Endodermal cell (in vitro differentiated cells): ENCODE data around the gene KCNJ16. TPM values are rescaled to one million over a fixed set of nuclear protein-coding genes. Genes with fewer than 3 reads are reported as not detected.
"Not testable (repeated sequence)": the region's sequence is repeated elsewhere in the genome, so short reads cannot be mapped to it uniquely, and the experiment has no call there.

ENCODE experiments used
- DNase-seq: peaks from one replicate; pipeline ENCODE4 v3.0.0-alpha.2; 2017
- H3K27ac ChIP-seq: 2 replicates; pipeline ENCODE4 v1.5.1; 2013; ENCODE audit warnings: mild to moderate bottlenecking, low read depth, low read length, moderate library complexity
- H3K27me3 ChIP-seq: 2 replicates; pipeline ENCODE4 v1.6.1; 2013; ENCODE audit warnings: mild to moderate bottlenecking, low read length, moderate library complexity; ENCODE audit not compliant: insufficient read depth, control insufficient read depth, poor library complexity, severe bottlenecking
- H3K36me3 ChIP-seq: 2 replicates; pipeline ENCODE4 v1.7.0; 2013; ENCODE audit warnings: mild to moderate bottlenecking, low read length, moderate library complexity; ENCODE audit not compliant: control insufficient read depth, insufficient read depth
- H3K4me1 ChIP-seq: one replicate; pipeline ENCODE4 v1.7.0; 2013; ENCODE audit warnings: low read length; ENCODE audit not compliant: control insufficient read depth, insufficient read depth
- H3K4me3 ChIP-seq: 2 replicates; pipeline ENCODE4 v1.5.1; 2013; ENCODE audit warnings: mild to moderate bottlenecking, low read length, moderate library complexity
- H3K9ac ChIP-seq: 2 replicates; pipeline ENCODE4 v1.6.1; 2013; ENCODE audit warnings: mild to moderate bottlenecking, low read length, moderate library complexity; ENCODE audit not compliant: poor library complexity, severe bottlenecking; ENCODE audit errors: extremely low read depth
- H3K9me3 ChIP-seq: 2 replicates; pipeline ENCODE4 v1.6.1; 2013; ENCODE audit warnings: mild to moderate bottlenecking, low read length, moderate library complexity; ENCODE audit not compliant: control insufficient read depth
- H3K27ac Mint-ChIP-seq: 2 replicates; pipeline ENCODE4 v1.8.0; 2020; ENCODE audit warnings: mixed read lengths
- H3K27me3 Mint-ChIP-seq: 2 replicates; pipeline ENCODE4 v1.8.0; 2021; ENCODE audit warnings: mild to moderate bottlenecking, mixed read lengths; ENCODE audit not compliant: insufficient read depth
- H3K36me3 Mint-ChIP-seq: 2 replicates; pipeline ENCODE4 v1.8.0; 2020; ENCODE audit warnings: low read depth, mixed read lengths
- H3K4me1 Mint-ChIP-seq: 2 replicates; pipeline ENCODE4 v1.8.0; 2020; ENCODE audit warnings: mixed read lengths
- H3K4me3 Mint-ChIP-seq: 2 replicates; pipeline ENCODE4 v1.8.0; 2020; ENCODE audit warnings: mild to moderate bottlenecking, moderate library complexity, mixed read lengths
- H3K9me3 Mint-ChIP-seq: 2 replicates; pipeline ENCODE4 v1.8.0; 2020; ENCODE audit warnings: mild to moderate bottlenecking, mixed read lengths
- WGBS, 2 experiments: methylation state at CpG; one replicate each; pipeline versions ENCODE4 v1.1.5 to v1.1.7; 2013; ENCODE audit warnings: missing lambda C conversion rate in 2 of 2, mixed read lengths in 1 of 2; ENCODE audit not compliant: insufficient coverage in 1 of 2, insufficient read length in 1 of 2; 5-methylcytosine and 5-hydroxymethylcytosine counted together
- total RNA-seq, 2 donors: library from RNA; stranded (reverse); fragmentation: NEBNext Ultra II Directional in 1 of 2; extraction: Animal tissue kit (Norgen Biotek cat#: 25700) in 1 of 2; gene quantifications; 2 replicates in 1 of 2; 3 replicates in 1 of 2; pipeline ENCODE4 v1.2.1, GENCODE V29; 2021
- TF ChIP-seq, protein P1 (sequence below): fragments of 200-600 bp; sonication (generic); conservative IDR thresholded peaks from 2 replicates; pipeline ENCODE4 v1.5.0; 2021; ENCODE audit warnings: antibody characterized with exemption, mild to moderate bottlenecking

KCNJ16 gene
- total RNA-seq, 2 donors from 2014 or later: 0.68 to 1.5 TPM

DNA sequence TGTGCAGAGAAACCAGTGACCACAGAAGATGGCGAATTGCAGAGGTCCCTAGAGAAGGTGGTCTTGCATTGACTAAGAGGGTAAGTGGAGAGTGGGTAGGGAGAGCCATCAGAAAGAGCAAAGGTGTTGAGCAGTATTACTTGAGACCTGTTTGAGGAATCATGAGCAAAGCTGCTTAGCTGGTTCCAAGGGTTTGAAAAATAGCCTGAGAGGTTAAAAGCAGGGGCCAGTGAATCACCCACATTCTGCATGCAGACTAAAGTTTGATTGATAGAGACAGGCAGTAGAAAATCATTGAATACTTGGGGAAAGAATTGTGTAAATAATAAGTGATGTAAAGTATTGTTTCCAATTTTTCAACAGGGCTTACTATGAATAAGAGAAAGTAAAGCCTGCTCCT, 34.0 kb upstream of the KCNJ16 start:
- TF ChIP-seq, protein P1, sequence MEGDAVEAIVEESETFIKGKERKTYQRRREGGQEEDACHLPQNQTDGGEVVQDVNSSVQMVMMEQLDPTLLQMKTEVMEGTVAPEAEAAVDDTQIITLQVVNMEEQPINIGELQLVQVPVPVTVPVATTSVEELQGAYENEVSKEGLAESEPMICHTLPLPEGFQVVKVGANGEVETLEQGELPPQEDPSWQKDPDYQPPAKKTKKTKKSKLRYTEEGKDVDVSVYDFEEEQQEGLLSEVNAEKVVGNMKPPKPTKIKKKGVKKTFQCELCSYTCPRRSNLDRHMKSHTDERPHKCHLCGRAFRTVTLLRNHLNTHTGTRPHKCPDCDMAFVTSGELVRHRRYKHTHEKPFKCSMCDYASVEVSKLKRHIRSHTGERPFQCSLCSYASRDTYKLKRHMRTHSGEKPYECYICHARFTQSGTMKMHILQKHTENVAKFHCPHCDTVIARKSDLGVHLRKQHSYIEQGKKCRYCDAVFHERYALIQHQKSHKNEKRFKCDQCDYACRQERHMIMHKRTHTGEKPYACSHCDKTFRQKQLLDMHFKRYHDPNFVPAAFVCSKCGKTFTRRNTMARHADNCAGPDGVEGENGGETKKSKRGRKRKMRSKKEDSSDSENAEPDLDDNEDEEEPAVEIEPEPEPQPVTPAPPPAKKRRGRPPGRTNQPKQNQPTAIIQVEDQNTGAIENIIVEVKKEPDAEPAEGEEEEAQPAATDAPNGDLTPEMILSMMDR: no peak

GRCh38 chr17:70041540-70041939, 33.5 kb upstream of the KCNJ16 start:
- TF ChIP-seq, protein P1: no peak
- H3K9me3 ChIP-seq: no peaks in the 10 kb centered on the region
- peaks cover 4% of the 10 kb centered on the region for H3K4me1 ChIP-seq
- H3K27me3 ChIP-seq: no peaks in the 10 kb centered on the region
- H3K36me3 ChIP-seq: no peaks in the 10 kb centered on the region
- no peaks in the 10 kb centered on the region for H3K9me3 Mint-ChIP-seq
- H3K36me3 Mint-ChIP-seq: no peaks in the 10 kb centered on the region
- peaks cover 11% of the 10 kb centered on the region for H3K4me1 Mint-ChIP-seq
- no peak overlapping the region for H3K9ac ChIP-seq
- no peak overlapping the region for H3K4me3 ChIP-seq
- H3K27me3 Mint-ChIP-seq: no peaks in the 10 kb centered on the region
- H3K27ac ChIP-seq: no peak overlapping the region
- H3K4me3 Mint-ChIP-seq: no peak overlapping the region
- H3K27ac Mint-ChIP-seq: no peak overlapping the region
- no peak for DNase-seq
- WGBS, 2 experiments: 87 to 91% methylated on average over 6 of the region's 6 CpGs

More for the DNA sequence above, 34.0 kb upstream of the KCNJ16 start:
- Mint-ChIP-seq H3K27me3 (no peaks in the 10 kb centered on the region), H3K9me3 (no peaks in the 10 kb centered on the region), H3K4me3 (no peak overlapping the region), H3K36me3 (no peaks in the 10 kb centered on the region), H3K4me1 (peaks cover 7% of the 10 kb centered on the region), H3K27ac (no peak overlapping the region)
- H3K4me3 ChIP-seq: no peak overlapping the region
- no peak overlapping the region for H3K9ac ChIP-seq
- H3K27ac ChIP-seq: no peak overlapping the region
- DNase-seq: no peak
- no peaks in the 10 kb centered on the region for H3K4me1 ChIP-seq
- 86 to 100% methylated on average over 1 of the region's 1 CpG for WGBS, 2 experiments
- no peaks in the 10 kb centered on the region for H3K27me3 ChIP-seq
- no peaks in the 10 kb centered on the region for H3K36me3 ChIP-seq
- H3K9me3 ChIP-seq: no peaks in the 10 kb centered on the region

- not testable (repeated sequence) for H3K4me1 ChIP-seq, DNase-seq, H3K27ac ChIP-seq, H3K4me3 Mint-ChIP-seq, H3K9me3 Mint-ChIP-seq, H3K9me3 ChIP-seq, H3K9ac ChIP-seq, H3K36me3 ChIP-seq, H3K27me3 Mint-ChIP-seq, H3K27ac Mint-ChIP-seq, H3K27me3 ChIP-seq, H3K36me3 Mint-ChIP-seq, H3K4me3 ChIP-seq
- H3K4me1 Mint-ChIP-seq: peaks cover 17% of the 10 kb centered on the region
- 95% methylated on average over 3 of the region's 5 CpGs; no CpG with 5 or more reads in 1 of the 2 experiments for WGBS, 2 experiments
These were observed 29.2 kb upstream of the KCNJ16 start for GRCh38 chr17:70045780-70046179.
